GM12801 (cell line): ENCODE measurements around the gene POC1B.

Experiments
- TF ChIP-seq, protein P1 (sequence below): IDR thresholded peaks from one replicate; pipeline ENCODE4 v1.5.1; 2011; ENCODE audit warnings: control low read depth; ENCODE audit not compliant: insufficient read length; ENCODE audit errors: extremely low read depth

Gene POC1B

DNA sequence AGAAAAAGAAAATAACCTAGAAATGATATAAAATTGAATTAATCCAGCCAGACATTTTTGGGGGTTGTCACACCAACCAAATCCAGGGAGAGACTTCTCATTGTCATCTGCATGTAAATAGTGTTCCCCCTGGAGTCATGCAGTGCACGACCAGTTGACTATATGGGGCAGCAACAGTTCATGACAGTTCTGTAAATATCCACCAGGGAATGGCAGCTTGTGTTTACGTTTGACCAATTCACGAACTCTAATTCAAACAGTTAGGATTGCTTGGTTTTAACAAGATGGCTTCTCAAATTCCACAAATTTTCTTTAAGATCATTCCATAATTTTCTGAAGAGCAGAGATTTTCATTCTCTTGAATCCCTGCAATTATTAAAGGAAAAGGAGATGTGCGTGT is 130.1 kb downstream of the POC1B start:
- TF ChIP-seq, protein P1, sequence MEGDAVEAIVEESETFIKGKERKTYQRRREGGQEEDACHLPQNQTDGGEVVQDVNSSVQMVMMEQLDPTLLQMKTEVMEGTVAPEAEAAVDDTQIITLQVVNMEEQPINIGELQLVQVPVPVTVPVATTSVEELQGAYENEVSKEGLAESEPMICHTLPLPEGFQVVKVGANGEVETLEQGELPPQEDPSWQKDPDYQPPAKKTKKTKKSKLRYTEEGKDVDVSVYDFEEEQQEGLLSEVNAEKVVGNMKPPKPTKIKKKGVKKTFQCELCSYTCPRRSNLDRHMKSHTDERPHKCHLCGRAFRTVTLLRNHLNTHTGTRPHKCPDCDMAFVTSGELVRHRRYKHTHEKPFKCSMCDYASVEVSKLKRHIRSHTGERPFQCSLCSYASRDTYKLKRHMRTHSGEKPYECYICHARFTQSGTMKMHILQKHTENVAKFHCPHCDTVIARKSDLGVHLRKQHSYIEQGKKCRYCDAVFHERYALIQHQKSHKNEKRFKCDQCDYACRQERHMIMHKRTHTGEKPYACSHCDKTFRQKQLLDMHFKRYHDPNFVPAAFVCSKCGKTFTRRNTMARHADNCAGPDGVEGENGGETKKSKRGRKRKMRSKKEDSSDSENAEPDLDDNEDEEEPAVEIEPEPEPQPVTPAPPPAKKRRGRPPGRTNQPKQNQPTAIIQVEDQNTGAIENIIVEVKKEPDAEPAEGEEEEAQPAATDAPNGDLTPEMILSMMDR, result no peak

GRCh38 chr12:89393551-89394121 is 132.2 kb downstream of the POC1B start:
- TF ChIP-seq, protein P1, result no peak

GRCh38 chr12:89392391-89392790 is 133.5 kb downstream of the POC1B start:
- TF ChIP-seq, protein P1, result no peak

GRCh38 chr12:89391726-89392336 is 134.0 kb downstream of the POC1B start:
- TF ChIP-seq, protein P1, result no peak

GRCh38 chr12:89390802-89391673 is 134.8 kb downstream of the POC1B start:
- TF ChIP-seq, protein P1, result no peak

- TF ChIP-seq, protein P1, result no peak
These were observed 135.8 kb downstream of the POC1B start for GRCh38 chr12:89389755-89390661.
